Measurements from ENCODE around the gene DNAH10.

DNAH10 gene

DNA sequence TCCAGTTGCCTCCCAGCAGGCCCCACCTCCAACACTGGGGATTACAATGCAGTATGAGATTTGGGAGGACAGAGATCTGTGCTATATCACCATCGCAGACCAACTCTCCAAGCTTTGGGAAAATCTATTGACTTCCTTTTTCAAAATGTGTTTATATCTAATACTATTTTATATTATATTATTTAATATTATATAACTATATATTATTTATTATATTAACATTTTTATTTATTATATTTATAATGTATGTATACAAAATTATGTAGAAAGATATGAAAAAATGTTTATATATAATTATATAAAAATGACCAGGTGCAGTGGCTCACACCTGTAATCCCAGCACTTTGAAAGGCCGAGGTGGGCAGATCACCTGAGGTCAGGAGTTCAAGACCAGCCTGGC, 36.4 kb downstream of the DNAH10 start:
- DNase-seq (ENCODE audit: low read depth in 2 of 2): no peak

DNA sequence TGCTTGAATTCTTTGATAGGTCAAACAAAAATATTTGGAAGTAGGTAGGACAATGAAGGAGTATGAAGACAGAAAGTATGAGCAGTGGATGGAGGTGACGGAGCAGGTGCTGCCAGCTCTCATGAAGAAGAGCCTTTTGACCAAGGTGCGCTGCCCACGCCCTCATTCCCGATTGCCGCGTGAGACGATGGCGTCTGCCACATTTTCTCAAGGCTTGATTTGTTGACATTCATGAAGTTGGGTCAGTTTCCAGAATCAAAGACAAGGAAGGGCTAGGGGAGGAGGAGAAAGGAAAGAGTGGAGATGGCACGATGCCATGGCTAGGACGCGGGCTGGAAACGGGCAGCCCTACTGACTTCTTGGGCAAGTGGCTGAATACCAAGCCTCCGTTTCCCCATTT, 37.1 kb downstream of the DNAH10 start:
- no peak for DNase-seq (ENCODE audit: low read depth in 2 of 2)

DNA sequence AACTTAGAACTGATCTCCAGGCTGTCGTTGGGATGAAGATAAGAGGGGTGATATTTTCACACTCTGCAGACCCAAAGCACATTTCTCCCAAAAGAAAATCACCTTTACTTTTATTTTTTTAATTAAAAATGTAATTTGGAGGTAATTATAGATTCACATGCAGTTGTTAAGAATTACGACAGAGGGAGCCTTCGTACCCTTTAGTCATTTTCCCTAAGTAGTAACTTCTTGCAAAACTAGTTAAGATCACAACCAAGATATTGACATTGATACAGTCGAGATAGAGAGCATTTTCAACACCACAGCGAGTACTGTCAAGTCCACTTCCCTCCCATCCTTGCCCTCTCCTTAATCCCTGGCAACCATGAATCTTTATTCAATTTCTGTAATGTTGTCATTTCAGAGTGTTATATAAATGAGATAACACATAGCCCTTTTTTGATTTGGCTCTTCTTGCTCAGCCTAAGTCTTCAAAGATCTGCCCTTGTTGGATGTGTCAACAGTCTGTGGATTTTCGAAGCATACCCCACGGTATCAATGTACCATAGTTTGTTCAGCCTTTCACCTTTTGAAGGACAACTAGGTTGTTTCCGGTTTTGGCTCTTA, 39.6 kb downstream of the DNAH10 start:
- DNase-seq (ENCODE audit: low read depth in 2 of 2): no peak

DNA sequence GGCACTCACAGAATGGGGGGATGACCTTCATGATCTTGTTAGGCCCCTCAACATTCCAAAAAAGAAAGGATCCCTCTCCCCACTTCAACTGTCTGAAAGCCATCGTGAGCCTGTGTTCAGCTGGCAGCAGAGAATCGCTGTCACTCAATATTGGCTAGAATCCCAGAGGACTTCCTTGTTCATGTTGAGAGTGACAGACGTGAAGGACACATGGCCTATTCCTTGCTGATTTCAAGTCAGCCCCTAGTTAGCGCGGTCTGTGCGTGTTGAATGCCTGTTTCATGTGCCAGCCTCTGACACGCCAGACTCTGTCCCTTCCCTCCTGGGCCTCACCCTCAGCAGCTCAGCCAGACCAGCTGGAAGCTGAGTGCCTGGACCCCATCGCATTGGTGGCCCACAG, 43.1 kb downstream of the DNAH10 start:
- DNase-seq (ENCODE audit: low read depth in 2 of 2): no peak

DNA sequence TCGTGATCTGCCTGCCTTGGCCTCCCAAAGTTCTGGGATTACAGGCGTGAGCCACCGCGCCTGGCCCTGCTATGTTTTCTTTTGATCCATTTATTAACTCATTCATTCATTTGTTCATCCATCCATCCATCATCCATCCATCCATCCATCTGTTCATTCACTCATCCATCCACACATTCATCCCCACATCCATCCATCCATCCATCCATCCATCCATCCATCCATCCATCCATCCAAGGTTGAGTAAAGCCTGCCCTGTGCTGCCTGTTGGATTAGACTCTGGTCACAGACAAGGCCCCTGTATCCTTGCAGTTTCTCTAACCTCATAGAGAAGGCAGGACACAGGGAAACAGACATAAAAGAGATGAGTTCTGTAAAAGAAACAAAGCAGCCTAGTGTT, 44.9 kb downstream of the DNAH10 start:
- DNase-seq (ENCODE audit: low read depth in 2 of 2): no peak

DNA sequence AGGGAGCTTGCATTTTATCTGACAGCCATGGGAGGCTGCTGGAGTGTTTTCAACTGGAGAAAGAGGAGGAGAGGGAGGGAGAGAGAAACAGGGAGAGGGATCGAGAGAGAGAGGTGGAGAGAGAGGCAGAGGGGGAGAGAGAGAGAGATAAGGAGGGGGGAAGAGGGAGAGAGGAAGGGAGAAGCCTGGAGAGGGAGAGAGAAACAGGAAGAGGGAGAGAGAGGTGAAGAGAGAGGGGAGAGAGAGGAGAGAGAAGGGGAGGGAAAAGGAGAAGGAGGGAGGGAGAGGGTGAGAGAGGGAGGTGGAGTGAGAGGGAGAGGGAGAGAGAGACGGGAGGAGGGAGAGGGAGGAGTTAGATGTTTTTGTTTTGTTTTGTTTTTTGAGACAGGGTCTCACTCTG, 45.6 kb downstream of the DNAH10 start:
- DNase-seq (ENCODE audit: low read depth in 2 of 2): no peak

DNA sequence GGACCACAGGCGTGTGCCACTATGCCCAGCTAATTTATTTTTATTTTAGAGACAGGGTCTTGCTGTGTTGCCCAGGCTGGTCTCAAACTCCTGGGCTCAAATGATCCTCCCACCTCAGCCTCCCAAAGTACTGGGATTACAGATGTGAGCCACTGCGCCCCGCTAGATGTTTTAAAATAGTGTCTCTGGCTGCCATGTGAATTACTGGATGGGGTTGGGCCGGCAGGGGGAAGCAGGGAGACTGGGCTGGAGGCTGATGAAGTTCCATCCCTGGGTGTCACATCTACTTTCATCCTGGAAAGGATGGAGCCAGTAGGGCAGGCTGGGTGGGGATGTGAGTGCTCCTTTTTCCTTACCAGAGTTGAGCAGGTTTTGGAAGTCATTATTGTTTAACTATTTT, 46.1 kb downstream of the DNAH10 start:
- DNase-seq (ENCODE audit: low read depth in 2 of 2): no peak

DNA sequence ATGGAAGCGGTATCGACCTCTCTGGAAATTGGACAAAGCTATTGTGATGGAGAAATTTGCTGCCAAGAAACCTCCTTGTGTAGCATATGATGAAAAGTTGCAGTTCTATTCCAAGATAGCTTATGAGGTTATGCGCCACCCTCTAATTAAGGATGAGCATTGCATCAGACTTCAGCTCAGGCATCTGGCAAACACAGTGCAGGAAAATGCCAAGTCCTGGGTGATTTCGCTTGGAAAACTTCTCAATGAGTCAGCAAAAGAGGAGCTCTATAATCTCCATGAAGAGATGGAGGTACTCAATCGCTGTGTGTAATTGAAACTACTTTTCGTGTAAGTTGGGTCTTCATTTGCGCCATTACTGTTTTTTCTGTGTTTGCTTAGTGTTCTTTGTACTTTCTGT, 51.2 kb downstream of the DNAH10 start:
- DNase-seq (ENCODE audit: low read depth in 2 of 2): no peak

DNA sequence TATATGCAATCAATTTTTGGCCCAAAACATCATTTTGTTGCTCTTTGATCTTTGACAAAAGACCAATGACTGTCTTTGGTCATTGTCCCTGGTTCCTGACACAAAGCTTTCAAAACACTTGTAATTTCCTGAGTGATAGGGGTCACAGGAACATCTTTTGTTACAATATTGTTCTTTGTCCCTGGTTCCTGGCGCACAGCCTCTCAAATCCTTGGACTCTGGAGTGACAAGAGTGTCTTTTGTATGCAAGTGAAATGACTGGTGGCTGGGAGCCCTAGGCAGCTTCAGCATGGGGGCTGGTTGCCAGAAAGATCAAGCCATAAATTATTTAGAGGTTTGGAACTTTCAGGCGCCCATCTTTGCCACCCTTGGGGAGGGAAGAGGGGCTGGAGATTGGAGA, 53.9 kb downstream of the DNAH10 start:
- no peak for DNase-seq (ENCODE audit: low read depth in 2 of 2)

DNA sequence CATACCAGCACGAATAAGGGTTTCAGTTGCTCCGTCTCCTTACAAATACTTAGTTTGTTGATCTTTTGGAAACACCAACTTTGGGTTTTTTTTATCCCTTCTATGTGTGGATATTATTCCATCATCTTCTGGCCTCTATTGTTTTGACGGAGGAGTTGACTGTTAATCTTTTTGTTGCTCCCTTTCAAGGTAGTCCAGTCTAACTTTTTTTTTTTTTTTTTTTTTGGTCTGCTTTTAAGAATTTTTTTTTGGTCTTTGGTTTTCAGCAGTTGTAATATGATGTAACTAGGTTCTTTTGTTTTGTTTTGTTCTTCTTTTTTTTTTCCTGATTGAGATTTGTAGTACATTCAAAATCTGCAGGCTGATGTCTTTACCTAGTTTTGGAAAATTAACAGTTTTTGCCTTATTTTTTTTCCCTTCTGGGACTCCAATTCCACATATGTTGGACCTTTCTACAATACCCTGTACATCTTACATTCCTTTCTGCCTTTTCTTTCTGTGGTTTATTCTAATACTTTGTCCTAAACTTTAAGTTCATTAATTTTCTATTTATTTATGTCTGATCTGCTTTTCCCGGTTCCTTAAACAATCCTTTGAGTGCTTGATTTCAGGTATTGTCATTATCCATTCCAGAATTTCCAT, 54.9 kb downstream of the DNAH10 start:
- no peak for DNase-seq (ENCODE audit: low read depth in 2 of 2)

DNA sequence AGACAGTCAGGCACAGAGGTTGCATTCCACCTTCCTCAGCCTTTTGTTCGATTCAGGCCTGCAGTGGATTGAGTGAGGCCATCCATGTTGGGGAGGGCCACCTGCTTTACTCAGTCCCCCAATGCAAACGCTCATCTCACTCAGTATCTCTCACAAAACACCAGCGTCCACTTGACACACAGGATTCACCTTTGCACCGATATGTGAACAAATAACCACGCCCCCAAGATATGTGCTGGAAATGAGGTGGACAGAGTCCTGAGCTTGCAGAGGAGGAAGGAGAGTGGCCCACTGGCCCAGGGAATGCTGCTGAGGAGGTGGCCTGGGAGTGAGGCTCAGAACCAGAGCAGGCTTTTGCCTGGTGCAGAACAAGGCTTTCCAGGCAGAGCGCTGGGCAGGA, 60.7 kb downstream of the DNAH10 start:
- DNase-seq (ENCODE audit: low read depth in 2 of 2): no peak

DNA sequence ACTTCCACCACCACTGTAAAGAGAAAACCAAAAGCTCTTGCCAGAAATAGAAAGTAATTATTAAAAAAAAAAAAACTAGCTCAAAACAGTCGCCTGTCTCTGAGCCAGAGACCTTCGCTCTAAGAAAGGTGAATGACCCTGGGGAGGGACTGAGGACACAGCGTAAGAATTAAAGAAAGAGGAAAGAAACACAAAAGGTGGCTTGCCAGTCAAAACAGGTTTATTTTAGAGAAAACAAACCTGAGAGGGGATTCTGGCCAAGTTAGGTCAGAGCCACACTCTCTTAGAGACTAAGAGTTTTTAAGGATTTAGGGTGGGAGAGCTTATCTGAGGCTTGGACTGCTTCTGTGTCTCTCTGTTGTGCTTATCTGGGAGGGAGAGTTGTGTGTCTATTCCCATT, 66.0 kb downstream of the DNAH10 start:
- DNase-seq (ENCODE audit: low read depth in 2 of 2): no peak

DNA sequence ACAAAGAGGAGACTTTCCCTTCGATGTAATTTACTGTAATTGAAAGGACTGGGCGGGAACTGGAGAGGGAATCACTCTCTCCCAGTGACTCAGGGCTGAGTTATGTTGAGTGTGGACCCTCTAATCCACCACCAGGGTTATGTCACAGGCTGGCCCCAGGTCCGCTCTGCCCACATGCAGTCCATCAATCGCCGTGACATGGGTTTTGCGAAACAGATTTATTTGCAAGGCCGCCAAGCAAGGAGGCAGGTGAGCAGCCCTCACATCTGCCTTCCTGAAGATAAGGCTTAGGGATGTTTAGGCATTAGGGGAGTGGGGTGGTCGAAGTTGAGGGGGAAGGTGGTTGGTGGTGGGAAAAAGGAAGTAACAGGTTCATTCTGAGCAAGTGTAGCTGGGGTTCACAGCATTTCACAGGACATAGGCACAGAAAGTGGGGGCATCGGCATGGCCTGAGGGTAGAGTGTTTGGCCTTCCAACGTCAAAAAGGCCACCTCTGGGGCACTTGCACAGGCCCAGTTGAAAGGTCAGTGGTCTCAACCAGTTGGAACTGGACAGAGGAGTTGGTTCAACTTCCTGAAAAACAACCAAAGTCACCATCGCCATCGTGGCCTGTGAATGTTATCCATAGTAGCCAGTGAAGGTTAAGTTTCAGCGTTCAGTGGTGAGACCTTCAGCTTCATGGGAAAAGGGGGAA, 66.9 kb downstream of the DNAH10 start:
- DNase-seq (ENCODE audit: low read depth in 2 of 2): no peak

DNA sequence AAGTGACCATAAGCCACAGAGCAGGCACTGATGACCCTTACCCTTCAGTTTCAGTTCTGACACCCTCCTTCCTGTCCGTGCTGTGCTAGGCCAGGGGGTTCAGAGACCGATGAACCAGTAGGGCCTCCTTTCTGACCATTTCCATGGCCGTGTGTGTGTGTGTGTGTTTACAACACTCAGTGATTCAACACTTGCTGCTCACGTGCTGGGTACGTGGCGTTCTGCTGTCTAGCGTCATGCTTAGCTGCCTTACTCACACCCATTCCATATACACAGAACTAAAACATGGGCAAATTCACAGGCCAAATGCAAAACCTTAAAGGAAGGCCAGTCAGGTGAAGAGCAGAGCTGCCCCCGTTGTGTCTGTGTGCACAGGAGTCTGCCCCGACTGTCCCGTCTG, 67.5 kb downstream of the DNAH10 start:
- no peak for DNase-seq (ENCODE audit: low read depth in 2 of 2)

DNA sequence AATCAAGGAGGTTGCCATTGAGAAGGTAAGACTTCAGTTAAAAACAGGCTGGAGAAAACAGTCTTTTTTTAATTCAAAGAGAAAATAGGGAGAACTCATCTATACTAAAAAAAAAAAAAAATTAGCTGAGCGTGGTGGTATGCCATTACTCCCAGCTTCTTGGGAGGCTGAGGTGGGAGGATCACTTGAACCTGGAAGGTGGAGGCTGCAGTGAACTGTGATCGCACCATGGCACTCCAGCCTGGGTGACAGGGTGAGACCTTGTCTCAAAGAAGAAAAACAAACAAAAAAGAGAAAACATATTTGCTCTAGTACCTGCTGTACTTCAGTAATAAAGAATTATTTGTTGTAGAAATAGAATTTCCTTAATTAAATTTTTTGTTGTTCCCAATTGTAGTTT, 68.6 kb downstream of the DNAH10 start:
- DNase-seq (ENCODE audit: low read depth in 2 of 2): no peak

DNA sequence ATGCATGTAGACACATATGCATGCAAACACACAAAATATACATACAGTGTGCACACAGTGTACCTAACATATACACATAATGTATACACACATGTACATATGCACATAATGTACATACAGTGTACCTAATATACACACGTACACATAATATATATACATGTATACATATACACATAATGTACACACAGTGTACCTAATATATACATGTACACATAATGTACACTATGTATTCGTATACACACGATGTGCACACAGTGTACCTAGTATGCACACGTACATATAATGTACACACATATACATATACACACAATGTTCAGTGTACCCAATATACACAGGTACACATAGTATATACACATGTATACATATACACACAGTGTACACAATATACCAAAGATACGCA, 70.0 kb downstream of the DNAH10 start:
- DNase-seq (ENCODE audit: low read depth in 2 of 2): no peak

DNA sequence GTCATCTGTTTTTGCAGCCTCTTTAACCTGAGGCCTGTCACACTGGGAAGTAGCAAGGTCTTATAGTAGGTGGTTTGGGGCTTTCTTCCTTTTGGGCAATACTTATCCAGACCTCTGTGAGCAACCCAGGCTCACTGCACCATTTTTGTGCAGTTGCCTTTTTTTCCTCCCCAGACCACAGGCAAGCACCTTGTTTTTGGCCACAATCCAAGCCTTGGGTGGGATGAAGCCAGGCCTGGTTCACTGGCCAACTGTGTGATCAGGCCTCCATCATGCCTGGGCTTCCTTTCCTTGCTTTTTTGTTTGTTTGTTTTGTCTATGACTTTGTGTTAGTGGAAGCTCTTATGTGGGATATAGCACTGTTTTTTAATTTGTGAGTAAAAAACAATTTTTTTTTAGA, 71.7 kb downstream of the DNAH10 start:
- DNase-seq (ENCODE audit: low read depth in 2 of 2): no peak

DNA sequence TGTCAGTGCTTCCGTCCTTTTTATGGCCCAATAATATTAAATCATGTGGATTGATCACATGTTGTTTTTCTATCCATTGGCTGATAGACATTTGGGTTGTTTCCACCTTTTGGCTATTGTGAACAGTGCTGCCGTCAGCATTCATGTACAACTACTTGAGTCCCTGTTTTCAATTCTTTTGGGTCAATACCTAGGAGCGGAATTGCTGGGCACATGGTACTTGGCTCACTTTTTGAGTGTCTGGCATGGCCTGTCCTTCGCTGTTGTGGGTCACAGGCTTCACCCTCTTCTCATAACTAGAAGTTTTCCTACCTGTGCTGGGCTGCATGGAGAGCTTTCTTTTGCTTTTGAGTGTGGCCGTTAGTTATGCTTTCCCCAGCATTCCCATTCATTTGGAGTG, 72.7 kb downstream of the DNAH10 start:
- no peak for DNase-seq (ENCODE audit: low read depth in 2 of 2)

DNA sequence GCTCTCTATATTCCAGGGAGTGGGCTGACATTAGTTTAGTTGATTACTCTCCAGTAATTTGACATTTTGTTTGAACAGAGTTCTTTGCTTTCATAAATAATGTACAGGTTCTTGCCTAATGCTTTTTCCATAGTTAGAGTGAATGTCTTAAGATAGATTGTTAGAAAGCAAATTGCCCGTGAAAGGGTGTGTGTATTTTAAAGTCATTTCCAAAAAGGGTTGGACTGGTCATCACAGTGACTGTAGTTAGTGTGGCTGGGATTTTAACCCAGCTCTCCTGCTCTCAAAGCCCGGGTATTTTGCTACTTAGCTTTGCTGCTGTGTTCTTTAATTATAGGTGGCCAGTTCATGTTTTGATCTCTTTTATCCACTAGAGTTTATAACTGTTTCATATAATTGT, 74.2 kb downstream of the DNAH10 start:
- no peak for DNase-seq (ENCODE audit: low read depth in 2 of 2)

DNA sequence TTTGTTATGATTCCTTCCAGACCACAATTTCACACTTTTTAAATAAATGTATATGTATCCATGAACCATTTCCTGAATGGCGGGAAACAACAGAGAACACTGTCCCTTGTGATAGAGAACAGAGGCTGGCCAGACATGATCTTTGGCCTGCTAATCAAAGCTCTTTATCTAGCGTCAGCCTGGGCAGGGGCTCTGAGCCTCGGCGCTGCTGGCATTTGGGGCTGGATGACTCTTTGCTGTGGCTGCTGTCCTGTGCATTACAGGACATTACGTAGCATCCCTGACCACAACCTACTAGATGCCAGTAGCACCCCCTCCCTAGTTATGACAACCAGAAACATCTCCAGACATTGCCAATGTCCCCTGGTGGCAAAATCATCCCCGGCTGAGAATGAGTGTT, 77.7 kb downstream of the DNAH10 start:
- DNase-seq (ENCODE audit: low read depth in 2 of 2): no peak

DNA sequence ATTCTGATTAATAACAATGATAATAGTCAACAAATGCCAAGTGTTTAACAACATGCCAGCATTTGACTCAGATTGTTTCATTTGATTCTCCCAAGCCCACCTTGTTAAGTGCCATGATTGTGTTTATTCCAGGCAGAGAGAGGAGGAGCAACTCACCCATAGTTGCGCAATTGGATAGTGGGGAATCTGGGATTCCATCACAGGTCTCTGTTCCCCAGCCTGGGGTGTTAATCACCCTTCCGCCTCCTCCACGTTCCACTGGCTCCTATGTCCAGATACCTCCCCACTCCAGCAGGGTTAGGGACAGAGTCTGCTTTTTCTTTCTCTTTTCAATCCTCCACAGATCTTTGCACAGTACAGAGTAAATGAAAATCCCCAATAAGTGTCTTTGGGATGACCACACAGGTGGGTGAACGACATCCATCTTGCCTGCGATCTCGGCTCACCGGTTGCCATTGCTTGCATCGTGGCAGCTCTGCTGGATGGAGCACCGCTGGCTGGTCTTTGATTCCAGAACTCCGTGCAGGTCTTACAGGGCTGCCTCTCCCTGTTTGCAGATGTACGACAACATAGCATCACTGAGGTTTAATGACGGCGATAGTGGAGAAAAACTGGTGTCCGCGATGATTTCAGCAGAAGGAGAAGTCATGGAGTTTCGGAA, 78.8 kb downstream of the DNAH10 start:
- no peak for DNase-seq (ENCODE audit: low read depth in 2 of 2)

DNA sequence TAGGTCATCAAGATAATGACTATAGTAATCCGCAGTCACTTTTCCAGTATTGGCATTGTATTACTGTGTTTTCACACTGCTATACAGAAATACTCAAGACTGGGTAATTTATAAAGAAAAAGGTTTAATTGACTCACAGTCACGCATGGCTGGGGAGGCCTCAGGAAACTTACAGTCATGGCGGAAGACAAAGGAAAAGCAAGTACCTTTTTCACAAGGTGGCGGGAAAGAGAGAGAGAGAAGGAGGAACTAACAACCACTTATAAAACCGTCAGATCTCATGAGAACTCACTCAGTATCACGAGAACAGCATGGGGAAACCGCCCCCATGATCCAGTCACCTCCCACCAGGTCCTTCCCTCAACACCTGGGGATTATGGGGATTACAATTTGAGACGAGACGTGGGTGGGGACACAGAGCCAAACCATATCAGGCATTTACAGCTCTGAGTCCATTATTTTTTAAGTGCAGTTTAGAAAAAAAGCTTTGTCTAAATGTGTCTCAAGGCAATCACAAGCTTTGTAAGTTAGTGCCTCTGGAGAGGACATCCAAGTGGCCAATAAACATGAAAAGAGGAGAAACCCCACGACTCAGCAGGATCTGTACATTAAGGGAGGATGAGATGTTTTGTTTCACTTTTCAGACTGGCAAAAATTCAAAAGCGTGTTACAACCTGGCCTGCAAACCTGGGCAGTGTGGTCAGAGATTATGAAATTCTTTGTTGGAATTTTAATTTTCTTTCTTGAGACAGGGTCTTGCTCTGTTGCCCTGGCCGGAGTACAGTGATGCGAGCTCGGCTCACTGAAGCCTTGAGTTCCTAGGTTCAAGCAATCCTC, 82.0 kb downstream of the DNAH10 start:
- no peak for DNase-seq (ENCODE audit: low read depth in 2 of 2)

Measured in stimulated activated CD4-positive, alpha-beta T cell treated with anti-CD3 and anti-CD28 coated beads, Interleukin-1b, Interleukin-23, amount 100 ng/mL, for 1 hour (primary cell).